Right ventricle myocardium inferior (tissue), 1 donor: ENCODE data around the gene ARL5A. TPM values are rescaled to one million over a fixed set of nuclear protein-coding genes. Genes with fewer than 3 reads are reported as not detected.
"Not testable (repeated sequence)": the region's sequence is repeated elsewhere in the genome, so short reads cannot be mapped to it uniquely, and the experiment has no call there.

Experiments
- ATAC-seq: fragments of 200-7000 bp; cut with Tn5 transposase; one replicate; pipeline ENCODE4 v1.9.1; 2020; ENCODE audit warnings: mild to moderate bottlenecking, moderate library complexity
- DNase-seq: peaks from one replicate; pipeline ENCODE4 v3.0.0; 2021; ENCODE audit errors: missing footprints
- intact Hi-C: fragments of 100-400 bp; cut with DNase I; formaldehyde crosslinking; loops from one replicate; pipeline ENCODE4 v1.11.0; 2022
- total RNA-seq: library from RNA; stranded (reverse); fragmentation: NEBNext Ultra II Directional; extraction: Animal tissue kit (Norgen Biotek cat#: 25700); gene quantifications from one replicate; pipeline ENCODE4 v1.2.1, GENCODE V29; 2021
- donor health status: DM: no; HTN: yes; CAD: no; lungs with severe emphysema.

The ARL5A gene
- total RNA-seq, 1 donor from 2014 or later, result 47.9 TPM

DNA sequence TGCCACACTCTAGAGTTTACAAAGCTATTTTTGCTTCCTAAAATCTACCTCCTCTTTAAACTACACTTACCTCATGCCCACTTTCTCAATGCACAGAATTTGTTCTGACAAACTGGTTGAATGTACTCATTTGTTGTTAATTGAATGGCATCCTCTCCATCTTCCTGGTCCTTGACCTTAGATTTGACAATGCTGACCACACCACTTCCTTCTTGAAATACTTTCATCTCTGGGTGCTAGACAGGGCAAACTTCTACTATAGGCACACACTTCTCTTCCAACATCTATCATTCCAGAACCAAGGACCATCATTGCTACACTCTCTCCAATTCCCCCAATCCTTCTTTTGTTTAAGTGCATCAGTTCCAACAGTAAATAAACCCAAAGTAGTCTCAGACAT lies 22.3 kb downstream of the ARL5A start:
- DNase-seq, result no peak
- ATAC-seq, result no peak
- intact Hi-C loops, result loop anchor here (10.0 kb wide), 1 partner anchor 191 kb away; no protein-coding TSS in a partner anchor

DNA sequence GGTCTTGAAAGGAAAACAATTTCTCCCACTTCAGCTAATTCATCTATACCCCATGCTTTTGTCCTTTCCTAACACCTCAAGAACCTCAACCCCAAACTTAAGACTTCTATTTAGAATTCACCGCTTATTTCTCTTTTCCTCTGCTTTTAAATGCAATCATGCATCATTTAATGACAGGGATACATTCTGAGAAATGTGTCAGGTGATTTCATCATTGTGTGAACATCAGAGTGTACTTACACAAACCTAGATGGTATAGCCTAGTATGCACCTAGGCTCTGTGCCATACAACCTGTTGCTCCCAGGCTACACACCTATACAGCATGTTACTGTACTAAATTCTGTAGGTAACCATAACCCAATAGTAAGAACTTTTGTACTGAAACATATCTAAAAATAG lies 22.9 kb downstream of the ARL5A start:
- intact Hi-C loops, result loop anchor here (10.0 kb wide), 1 partner anchor 191 kb away; no protein-coding TSS in a partner anchor
- ATAC-seq, result no peak
- DNase-seq, result no peak

DNA sequence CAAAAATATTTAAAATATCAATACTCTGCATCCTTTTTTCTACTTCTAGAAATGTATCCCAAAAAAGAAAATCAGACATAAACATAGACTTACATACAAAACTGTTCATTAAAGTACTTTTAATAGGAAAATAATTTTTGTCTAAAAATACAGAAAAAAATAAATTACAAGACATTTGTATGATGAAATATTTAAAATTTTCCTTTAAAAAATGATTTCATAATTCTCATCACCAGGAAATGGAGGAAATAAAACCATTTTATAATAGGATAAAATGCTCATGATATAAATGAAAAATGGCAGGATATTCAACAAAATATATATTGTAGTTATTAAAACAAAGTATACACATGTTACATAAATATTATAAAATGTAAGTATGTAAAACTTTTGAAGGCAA lies 24.4 kb downstream of the ARL5A start:
- ATAC-seq, result no peak
- intact Hi-C loops, result loop anchor here (10.0 kb wide), 1 partner anchor 189 kb away; no protein-coding TSS in a partner anchor
- no peak for DNase-seq

DNA sequence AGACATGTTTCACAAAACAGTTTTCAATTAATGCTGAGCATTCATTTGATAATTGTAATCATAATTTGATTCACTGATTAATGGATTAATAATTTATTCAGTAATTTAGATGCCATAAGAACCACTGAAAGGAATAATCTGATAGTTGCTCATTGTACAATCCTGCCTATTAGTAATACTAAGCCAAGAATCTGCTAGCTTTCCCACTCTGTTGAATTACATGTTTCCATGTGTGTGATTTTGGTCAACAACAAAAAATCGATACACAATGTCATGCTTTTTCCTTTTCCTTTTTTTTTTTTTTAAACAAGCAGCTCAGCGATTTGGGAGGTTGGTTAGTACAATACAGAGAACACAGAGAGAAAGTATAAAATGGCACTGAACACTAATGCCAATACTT lies 25.9 kb downstream of the ARL5A start:
- DNase-seq (no peak), ATAC-seq (no peak)
- intact Hi-C loops, result loop anchor here (10.0 kb wide), 1 partner anchor 188 kb away; no protein-coding TSS in a partner anchor

DNA sequence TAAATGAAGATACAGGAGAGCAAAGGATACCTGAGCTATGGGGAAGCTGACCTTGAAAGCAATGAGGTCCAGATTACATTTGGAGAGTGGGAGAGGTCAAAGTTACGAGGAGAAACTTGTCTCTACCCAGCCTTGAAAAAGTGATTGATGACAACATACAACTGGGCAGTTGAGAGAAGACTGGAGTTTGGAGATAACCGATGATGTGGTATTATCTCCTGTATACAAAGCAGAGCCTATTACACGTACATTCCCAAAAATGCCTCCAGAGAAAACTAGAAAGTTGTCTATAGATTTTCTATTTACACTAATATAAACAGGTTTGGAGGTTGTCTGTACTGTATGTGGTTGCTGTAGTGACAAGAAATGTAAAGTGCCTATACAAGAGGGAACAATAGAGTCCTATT lies 28.3 kb downstream of the ARL5A start:
- ATAC-seq (no peak), DNase-seq (no peak)
- intact Hi-C loops, result loop anchor here (10.0 kb wide), 1 partner anchor 185 kb away; no protein-coding TSS in a partner anchor

DNA sequence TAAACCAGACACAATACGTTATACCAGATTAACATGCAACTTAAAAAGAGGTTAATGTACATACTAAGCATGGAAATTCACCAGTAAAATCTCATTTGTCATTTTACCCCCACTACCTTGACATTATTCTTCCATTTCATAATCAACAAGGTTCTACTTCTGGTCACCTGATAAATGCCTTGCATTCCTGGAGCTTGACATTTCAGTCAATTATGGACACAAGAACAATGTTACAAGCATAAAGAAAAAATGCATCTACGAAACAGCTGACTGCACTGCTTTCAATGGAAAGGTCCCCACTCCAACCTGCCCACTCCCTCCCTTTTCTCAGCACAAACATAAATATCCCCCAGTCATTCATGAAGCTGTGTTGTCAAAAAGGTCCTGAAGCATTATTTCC lies 31.4 kb downstream of the ARL5A start:
- ATAC-seq (no peak), DNase-seq (no peak)

DNA sequence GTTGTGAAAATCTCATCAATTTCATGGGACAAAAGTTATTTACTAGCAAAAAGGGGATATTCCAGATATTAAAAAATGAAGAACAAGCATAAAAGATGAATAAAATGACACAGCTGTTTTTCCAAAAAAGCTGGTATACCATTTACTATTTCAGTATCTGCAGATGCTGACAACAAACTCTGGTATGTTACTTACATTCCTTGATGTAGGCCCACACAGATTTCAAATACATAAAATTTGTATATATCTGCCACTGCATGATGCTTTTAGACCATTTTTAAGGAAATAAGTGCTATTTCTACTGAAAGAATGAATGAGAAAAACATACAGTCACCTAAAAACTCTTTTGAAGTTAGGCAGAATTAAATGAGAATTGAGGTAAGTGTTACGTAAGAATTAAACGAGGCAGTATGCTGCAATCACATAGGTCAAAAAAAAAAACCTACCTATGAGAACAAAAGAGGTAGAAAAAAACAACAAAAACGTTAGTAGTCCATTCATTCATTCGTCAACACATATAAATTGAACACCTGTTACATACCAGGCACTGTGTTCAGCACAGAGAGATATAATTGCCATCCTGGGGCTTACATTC lies 32.5 kb downstream of the ARL5A start:
- ATAC-seq (no peak), DNase-seq (no peak)
- intact Hi-C loops, result no loop called here

More for the DNA sequence above, 31.4 kb downstream of the ARL5A start:
- intact Hi-C loops, result no loop called here

DNA sequence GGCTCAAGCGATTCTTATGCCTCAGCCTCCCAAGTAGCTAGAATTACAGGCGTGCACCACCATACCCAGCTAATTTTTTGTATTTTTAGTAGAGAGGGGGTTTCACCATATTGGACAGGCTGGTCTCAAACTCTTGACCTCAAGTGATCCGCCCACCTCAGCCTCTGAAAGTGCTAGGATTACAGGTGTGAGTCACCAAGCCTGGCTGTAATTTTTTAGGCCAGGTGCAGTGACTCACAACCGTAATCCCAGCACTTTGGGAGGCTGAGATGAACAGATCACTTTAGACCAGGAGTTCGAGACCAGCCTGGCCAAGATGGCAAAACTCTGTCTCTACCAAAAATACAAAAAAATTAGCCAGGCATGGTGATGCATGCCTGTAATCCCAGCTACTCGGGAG lies 33.8 kb downstream of the ARL5A start:
- DNase-seq, ATAC-seq, intact Hi-C loops: not testable (repeated sequence)

DNA sequence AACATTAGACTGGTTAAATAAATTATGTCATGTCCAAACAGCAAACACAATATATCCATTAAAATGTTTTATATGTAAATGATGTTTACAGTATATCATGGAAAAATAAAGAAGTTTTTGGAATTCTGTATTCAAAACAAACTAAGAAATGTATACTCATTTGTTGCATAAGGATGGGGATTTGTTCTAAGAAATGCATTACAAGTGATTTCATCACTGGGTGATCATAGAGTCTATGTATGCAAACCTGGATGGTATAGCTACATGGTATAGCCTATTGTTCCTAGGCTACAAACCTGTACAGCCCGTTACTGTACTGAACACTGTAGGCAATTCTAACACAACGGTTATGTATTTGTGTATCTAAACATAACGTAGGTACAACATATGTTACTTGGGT lies 35.1 kb downstream of the ARL5A start:
- intact Hi-C loops, result no loop called here

DNA sequence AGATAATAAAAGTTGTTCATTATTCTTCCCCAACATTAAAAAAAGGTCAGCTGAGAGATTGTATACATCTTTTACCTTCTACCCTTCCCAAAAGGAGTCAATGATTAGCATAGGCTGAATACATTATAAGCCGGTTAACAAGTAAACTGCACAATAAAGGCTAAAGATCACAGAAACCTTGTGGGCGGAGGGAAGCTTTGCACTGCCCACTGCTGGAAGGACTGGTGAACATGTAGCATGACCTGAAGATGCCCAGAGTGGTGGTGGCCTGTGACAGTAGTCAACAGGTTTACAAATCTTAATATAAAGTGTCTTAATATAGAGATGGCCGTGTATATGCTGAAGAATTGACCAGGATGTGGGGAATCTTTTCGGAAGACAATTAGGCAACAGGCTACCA lies 35.6 kb downstream of the ARL5A start:
- intact Hi-C loops, result no loop called here
- ATAC-seq (no peak), DNase-seq (no peak)

More for the DNA sequence above, 35.1 kb downstream of the ARL5A start:
- DNase-seq, result no peak
- ATAC-seq, result no peak

DNA sequence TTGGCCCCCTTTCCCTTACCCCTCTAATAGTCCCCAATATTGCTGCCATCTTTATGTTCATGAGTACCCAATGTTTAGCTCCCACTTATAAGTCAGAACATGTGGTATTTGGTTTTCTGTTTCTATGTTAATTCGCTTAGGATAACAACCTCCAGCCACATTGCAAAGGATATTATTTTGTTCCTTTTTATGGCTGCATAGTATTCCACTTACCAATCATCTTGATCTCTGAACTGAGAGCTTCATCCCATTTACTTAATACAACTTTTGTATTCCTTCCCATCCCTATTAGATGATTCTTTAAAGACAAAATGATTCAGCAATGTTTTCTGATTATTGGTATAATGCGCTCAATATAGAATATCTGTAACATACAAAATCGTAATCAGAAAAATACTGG lies 36.7 kb downstream of the ARL5A start:
- ATAC-seq, result no peak
- intact Hi-C loops, result no loop called here
- DNase-seq, result no peak

DNA sequence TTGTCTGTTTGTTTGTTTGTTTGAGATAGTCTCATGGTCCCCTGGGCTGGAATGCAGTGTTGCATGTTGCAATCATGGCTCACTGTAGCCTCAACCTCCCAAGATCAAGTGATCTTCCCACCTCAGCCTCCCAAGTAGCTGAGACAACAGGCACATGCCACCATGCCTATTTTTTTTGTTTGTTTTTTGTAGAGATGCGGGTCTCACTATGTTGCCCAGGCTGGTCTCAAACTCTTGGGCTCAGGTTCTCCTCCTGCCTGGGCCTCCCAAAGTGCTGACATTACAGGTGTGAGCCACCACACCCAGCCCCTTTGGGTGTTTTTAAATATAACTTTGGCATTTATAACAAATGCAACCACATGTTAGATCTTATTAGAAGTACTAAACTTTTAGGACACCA lies 37.5 kb downstream of the ARL5A start:
- no peak for DNase-seq
- ATAC-seq, result no peak
- intact Hi-C loops, result no loop called here

DNA sequence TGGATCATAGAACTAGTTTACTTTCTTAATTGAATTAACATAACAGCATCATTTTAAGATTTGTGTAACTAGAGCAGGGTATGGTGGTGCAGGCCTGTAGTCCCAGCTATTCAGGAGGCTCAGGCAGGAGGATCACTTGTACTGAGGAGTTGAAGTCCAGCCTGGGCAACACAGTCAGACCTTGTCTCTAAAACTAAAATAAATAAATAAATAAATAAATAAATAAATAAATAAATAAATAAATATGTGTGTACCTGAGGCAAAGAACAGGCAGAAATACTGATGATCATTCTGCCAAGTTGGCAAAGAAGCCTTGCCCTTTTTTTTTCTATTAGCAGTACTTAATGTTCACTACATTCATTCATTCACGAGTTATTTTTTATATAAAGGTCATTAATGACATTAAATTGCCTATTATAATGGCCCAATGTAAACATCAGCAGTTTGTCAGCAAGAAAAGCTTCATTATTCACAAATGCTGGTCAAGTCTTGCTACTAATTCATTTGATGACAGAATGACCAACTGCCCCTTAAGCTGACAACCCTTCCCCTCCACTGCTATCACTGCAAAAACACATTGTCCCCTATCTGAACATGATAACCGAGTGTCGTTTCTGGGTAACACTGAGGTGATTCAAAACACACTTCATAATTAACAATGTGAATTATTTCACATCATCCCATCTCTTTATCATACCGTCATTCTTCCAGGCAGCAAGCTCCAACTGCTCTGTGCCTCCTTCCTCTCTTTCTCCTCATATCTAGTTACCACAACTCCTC lies 39.0 kb downstream of the ARL5A start:
- intact Hi-C loops, result no loop called here

DNA sequence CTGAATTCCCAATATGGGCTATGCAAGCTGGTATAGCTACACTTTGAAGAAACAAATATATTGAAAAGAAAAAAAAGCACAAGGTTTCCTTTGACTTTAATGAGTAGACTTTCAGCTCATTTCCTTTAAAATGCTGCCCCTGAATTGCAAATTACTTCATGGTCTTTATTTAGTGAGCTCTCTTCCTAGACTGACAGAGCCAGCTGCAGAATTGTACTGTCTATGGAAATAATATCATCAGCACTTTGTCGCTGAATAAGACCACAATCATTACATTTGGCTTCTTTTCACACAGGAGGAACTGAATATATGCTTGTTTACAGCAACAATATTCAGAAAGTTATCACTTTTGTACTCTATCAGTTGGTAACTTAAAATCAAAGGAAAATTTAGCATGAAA lies 41.7 kb downstream of the ARL5A start:
- intact Hi-C loops, result no loop called here
- DNase-seq (no peak), ATAC-seq (no peak)

More for the DNA sequence above, 39.0 kb downstream of the ARL5A start:
- DNase-seq (no peak), ATAC-seq (no peak)

DNA sequence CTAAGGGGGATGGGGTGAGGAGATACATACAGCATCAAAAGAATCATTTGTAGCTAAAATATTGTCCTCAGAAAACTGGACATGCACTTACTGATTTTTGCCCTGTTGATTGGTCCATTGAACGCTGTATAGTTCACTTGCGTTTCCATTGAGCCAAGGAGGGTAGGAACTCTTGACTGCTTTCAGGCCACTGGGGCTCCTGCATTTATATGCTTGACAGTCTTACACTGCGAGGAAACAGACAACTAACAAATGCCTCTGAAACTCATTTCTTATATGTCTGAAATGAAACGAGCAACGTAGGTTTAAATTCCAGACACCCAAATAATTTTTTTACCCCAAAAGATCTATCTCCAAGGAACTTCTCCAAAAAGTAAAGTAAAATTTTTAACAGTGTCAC lies 42.1 kb downstream of the ARL5A start:
- ATAC-seq (no peak), DNase-seq (no peak)
- intact Hi-C loops, result no loop called here

DNA sequence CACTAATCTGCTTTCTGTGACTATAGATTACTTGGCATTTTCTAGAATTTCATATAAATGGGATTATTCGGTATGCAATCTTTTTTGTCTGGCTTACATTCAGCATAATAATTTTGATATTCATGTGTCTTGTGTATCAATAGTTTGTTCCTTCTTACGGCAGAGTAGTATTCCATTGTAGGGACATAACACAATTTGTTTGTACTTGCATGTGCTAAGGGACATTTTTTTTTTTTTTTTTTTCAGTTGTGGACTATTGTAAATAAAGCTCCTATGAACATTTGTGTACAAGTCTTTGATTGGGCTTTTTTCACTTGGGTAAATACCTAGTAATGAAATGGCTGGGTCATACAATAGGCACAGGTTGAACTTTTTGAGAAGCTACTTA lies 45.1 kb downstream of the ARL5A start:
- intact Hi-C loops, result no loop called here
- no peak for DNase-seq
- no peak for ATAC-seq

DNA sequence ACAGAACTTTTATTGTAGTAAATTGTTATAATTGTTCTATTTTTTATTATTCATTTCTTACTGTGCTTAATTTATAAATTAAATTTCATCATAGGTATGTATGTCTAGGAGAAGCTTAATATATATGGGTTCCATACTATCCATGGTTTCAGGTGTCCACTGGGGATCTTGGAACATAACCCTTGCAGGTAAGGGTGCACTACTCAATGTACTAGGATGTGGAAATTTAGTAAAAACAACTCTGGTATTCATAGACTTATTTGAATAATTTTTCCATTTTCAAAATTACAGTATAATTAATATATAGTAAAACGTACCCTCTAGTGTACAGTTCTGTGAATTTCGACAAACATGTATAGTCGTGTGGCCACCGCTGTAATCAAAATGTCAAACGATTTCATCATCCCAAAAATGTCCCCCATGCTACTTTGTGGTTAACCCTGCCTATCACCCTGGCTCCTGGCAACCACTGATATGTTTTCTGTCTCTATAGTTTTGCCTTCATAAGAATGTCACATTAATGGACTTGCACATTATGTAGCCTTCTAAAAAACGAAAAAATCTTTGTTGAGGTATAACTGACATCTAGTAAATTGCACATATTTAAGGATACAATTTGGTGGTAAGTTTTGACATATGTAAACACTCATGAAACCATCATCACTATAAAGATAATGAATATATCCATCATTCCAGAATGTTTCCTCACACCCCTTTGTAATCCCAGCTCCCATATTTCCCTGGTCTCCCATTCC lies 45.7 kb downstream of the ARL5A start:
- ATAC-seq, result no peak
- intact Hi-C loops, result no loop called here

DNA sequence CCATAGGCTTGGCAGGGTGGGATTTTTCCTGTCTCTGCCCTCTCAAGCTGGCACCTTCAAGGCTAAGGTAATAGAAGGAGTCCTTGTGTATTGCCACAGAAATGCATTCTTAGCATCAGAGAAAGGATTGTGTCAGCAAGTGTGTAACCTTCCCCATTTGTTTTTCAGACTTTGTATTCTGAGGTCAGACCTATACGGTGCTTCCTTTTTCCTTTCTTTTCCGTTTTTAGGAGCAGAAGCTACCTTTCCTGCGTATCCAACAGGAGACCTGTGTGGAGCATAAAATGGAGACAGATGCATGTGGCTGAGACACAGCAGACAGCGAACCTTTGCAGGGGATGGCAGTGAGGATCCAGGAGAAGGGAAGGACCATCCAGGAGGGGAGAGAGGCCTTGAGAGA lies 46.6 kb downstream of the ARL5A start:
- no peak for DNase-seq
- no peak for ATAC-seq
- intact Hi-C loops, result no loop called here

More for the DNA sequence above, 45.7 kb downstream of the ARL5A start:
- no peak for DNase-seq

DNA sequence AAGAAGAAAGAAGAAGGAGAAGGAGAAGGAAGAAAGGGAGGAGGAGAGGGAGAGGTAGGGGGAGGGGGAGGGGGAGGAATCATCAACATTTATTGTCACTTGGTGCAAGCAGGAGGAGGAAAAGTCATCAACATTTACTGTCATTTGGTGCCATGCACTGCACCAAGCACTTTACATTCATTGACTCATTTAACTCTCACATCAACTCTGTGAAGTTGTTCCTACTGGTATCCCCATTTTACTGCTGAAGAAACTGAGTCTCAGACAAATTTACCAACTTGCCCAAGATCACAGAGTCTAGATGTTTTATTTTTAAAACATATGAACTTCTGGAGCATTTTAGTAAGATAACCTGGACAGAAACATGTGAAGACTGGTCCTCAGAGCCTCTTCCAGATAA lies 47.3 kb downstream of the ARL5A start:
- ATAC-seq (no peak), DNase-seq (no peak)
- intact Hi-C loops, result no loop called here

DNA sequence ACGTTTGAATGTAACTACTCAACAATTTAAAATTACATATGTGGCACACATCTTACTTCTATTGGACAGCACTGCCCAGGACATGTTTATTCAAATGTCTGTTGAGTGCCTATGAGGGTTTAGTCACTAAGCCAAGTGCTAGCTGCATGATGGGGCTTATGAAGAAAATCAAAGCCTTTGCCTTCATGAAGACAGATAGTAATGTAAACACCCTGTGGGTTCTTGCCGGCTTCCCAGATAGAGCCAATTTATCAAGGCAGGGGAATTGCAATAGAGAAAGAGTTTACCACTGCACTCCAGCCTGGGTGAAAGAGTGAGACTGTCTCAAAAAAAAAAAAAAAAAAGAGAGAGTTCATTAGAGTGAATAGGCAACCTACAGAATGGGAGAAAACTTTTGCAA lies 50.3 kb downstream of the ARL5A start:
- intact Hi-C loops, result no loop called here

More for the DNA sequence above, 50.3 kb downstream of the ARL5A start:
- ATAC-seq (no peak), DNase-seq (no peak)
